ENCODE measurements around the gene PSAT1.

PSAT1 gene

GRCh38 chr9:78368236-78368635, 71.3 kb downstream of the PSAT1 start:
- no peak overlapping the region for H3K27ac Mint-ChIP-seq (ENCODE audit: low read depth)
- no peaks in the 10 kb centered on the region for H3K36me3 Mint-ChIP-seq (ENCODE audit: insufficient read depth)
- ATAC-seq (replicated peaks; ENCODE audit: extremely low read depth, poor library complexity, severe bottlenecking) (no peak), DNase-seq (ENCODE audit: low spot score in 2 of 2) (no peak)
- H3K27me3 Mint-ChIP-seq: peaks cover 41% of the 10 kb centered on the region
- H3K4me1 Mint-ChIP-seq: no peaks in the 10 kb centered on the region
- H3K4me3 Mint-ChIP-seq: no peak overlapping the region
- no peaks in the 10 kb centered on the region for H3K9me3 Mint-ChIP-seq

GRCh38 chr9:78369639-78370219, 72.8 kb downstream of the PSAT1 start:
- Mint-ChIP-seq H3K36me3 (ENCODE audit: insufficient read depth) (no peaks in the 10 kb centered on the region), H3K4me3 (no peak overlapping the region), H3K27me3 (peaks cover 54% of the 10 kb centered on the region), H3K27ac (ENCODE audit: low read depth) (no peak overlapping the region), H3K4me1 (no peaks in the 10 kb centered on the region), H3K9me3 (no peaks in the 10 kb centered on the region)
- ATAC-seq (replicated peaks; ENCODE audit: extremely low read depth, poor library complexity, severe bottlenecking) (no peak), DNase-seq (ENCODE audit: low spot score in 2 of 2) (peak in 1 of 2 donors; percentile 18)

- H3K27ac Mint-ChIP-seq (ENCODE audit: low read depth): no peak overlapping the region
- no peak for DNase-seq (ENCODE audit: low spot score in 2 of 2)
- ATAC-seq (replicated peaks; ENCODE audit: extremely low read depth, poor library complexity, severe bottlenecking): no peak
- H3K36me3 Mint-ChIP-seq (ENCODE audit: insufficient read depth): no peaks in the 10 kb centered on the region
- H3K9me3 Mint-ChIP-seq: no peaks in the 10 kb centered on the region
- peaks cover 58% of the 10 kb centered on the region for H3K27me3 Mint-ChIP-seq
- no peak overlapping the region for H3K4me3 Mint-ChIP-seq
- H3K4me1 Mint-ChIP-seq: no peaks in the 10 kb centered on the region
Observed at GRCh38 chr9:78370991-78371390, 74.1 kb downstream of the PSAT1 start.

DNA sequence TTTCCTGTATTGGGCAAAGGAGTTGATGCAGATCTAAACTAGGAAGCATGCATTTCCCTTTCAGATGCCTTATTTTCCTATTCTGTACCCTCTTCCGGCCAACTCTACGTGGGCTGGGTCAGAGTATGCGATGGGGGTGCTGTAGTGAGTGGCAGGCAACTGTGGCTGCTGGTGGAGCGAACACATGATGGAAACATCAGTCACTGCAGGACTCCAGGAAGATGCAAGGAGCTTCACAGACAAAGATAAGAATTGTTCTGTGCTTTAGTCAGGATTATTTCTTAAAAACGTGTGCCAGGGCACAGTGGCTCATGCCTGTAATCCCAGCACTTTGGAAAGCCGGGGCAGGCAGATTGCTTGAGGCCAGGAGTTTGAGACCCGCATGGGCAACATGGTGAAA, 75.1 kb downstream of the PSAT1 start:
- DNase-seq (ENCODE audit: low spot score in 2 of 2): no peak
- Mint-ChIP-seq H3K4me3 (no peak overlapping the region), H3K9me3 (no peaks in the 10 kb centered on the region), H3K4me1 (no peaks in the 10 kb centered on the region), H3K27me3 (peaks cover 61% of the 10 kb centered on the region), H3K27ac (ENCODE audit: low read depth) (no peak overlapping the region), H3K36me3 (ENCODE audit: insufficient read depth) (no peaks in the 10 kb centered on the region)
- ATAC-seq (replicated peaks; ENCODE audit: extremely low read depth, poor library complexity, severe bottlenecking): no peak

Measured in central memory CD8-positive, alpha-beta T cell (primary cell).